HepG2 (cell line): ENCODE measurements around the gene TEDC2. TPM values are rescaled to one million over a fixed set of nuclear protein-coding genes. Genes with fewer than 3 reads are reported as not detected.

Experiments
- BORCS8-MEF2B ChIP-seq: sonication (generic); formaldehyde crosslinking; IDR thresholded peaks from 2 replicates; pipeline ENCODE4 v1.8.0; 2022; ENCODE audit warnings: mild to moderate bottlenecking, missing genetic modification reagents
- HMGXB3 ChIP-seq: sonication (generic); formaldehyde crosslinking; IDR thresholded peaks from 2 replicates; pipeline ENCODE4 v1.4.0; 2020; ENCODE audit warnings: missing genetic modification reagents, borderline replicate concordance
- IRF1 ChIP-seq: sonication (generic); formaldehyde crosslinking; IDR thresholded peaks from 2 replicates; pipeline ENCODE4 v1.4.0; 2020; ENCODE audit warnings: low read depth, mild to moderate bottlenecking, missing genetic modification reagents
- MAFF ChIP-seq: IDR thresholded peaks from 2 replicates; pipeline ENCODE4 v1.6.1; 2011; ENCODE audit warnings: low read depth, low read length, improper control_type of control experiment
- MXD4 ChIP-seq: IDR thresholded peaks from 2 replicates; pipeline ENCODE4 v1.6.1; 2016; ENCODE audit warnings: mild to moderate bottlenecking, missing biosample characterization, missing genetic modification reagents
- SRSF9 ChIP-seq: fragments of 200-400 bp; formaldehyde crosslinking; IDR thresholded peaks from 2 replicates; pipeline ENCODE4 v1.6.1; 2018; ENCODE audit warnings: borderline replicate concordance, mild to moderate bottlenecking, low read depth, low read length; ENCODE audit not compliant: insufficient read depth, poor library complexity, severe bottlenecking
- STAG1 ChIP-seq: sonication (generic); formaldehyde crosslinking; IDR thresholded peaks from 2 replicates; pipeline ENCODE4 v1.4.0; 2020; ENCODE audit warnings: missing genetic modification reagents
- YEATS4 ChIP-seq: sonication (generic); formaldehyde crosslinking; IDR thresholded peaks from 2 replicates; pipeline ENCODE4 v1.4.0; 2020; ENCODE audit warnings: missing genetic modification reagents, borderline replicate concordance
- ZFX ChIP-seq: sonication (generic); formaldehyde crosslinking; IDR thresholded peaks from 2 replicates; pipeline ENCODE4 v1.4.0; 2020; ENCODE audit warnings: mild to moderate bottlenecking, low read depth, missing genetic modification reagents, moderate library complexity
- ZHX2 ChIP-seq, 2 experiments: sonication (generic) in 1 of 2; formaldehyde crosslinking in 1 of 2; IDR thresholded peaks; 2 replicates each; pipeline versions ENCODE4 v1.6.1 to v1.9.0; 2014 to 2022; ENCODE audit warnings: antibody characterized with exemption in 1 of 2, borderline replicate concordance in 1 of 2, inconsistent platforms in 1 of 2, low read depth in 1 of 2, missing genetic modification reagents in 1 of 2
- ZNF33A ChIP-seq: sonication (generic); formaldehyde crosslinking; IDR thresholded peaks from 2 replicates; pipeline ENCODE4 v1.5.1; 2020; ENCODE audit warnings: missing genetic modification reagents, mild to moderate bottlenecking, moderate library complexity, borderline replicate concordance
- ZNF343 ChIP-seq: sonication (generic); formaldehyde crosslinking; IDR thresholded peaks from 2 replicates; pipeline ENCODE4 v1.4.0; 2020; ENCODE audit warnings: mild to moderate bottlenecking, missing genetic modification reagents
- ZNF598 ChIP-seq: sonication (generic); formaldehyde crosslinking; IDR thresholded peaks from 2 replicates; pipeline ENCODE4 v1.5.1; 2020; ENCODE audit warnings: mild to moderate bottlenecking, missing genetic modification reagents, borderline replicate concordance
- ZNF766 ChIP-seq: sonication (generic); formaldehyde crosslinking; IDR thresholded peaks from 2 replicates; pipeline ENCODE4 v1.5.0; 2020; ENCODE audit warnings: missing genetic modification reagents, borderline replicate concordance
- ZUFSP ChIP-seq: sonication (generic); formaldehyde crosslinking; IDR thresholded peaks from 2 replicates; pipeline ENCODE4 v1.9.0; 2021; ENCODE audit warnings: missing genetic modification reagents, mild to moderate bottlenecking, borderline replicate concordance
- polyA plus RNA-seq, 8 experiments: library from polyadenylated mRNA; depleted of rRNA in 3 of 8; stranded (reverse) in 7 of 8; unstranded in 1 of 8; fragments of >200 nt; fragmentation: Illumina TruSeq in 4 of 8; extraction: Trizol in 4 of 8; gene quantifications; 2 replicates each; pipeline versions ENCODE4 v1.2.1 to v1.2.3, GENCODE V29; 2011 to 2016; ENCODE audit warnings: low read depth in 4 of 8, missing spikeins in 1 of 8, mixed read lengths in 1 of 8; ENCODE audit not compliant: insufficient read depth in 1 of 8
- total RNA-seq, 5 experiments: library from RNA; depleted of rRNA; stranded (reverse); fragments of >200 nt; fragmentation: Illumina TruSeq; extraction: Trizol; gene quantifications; 2 replicates each; pipeline ENCODE4 v1.2.3, GENCODE V29; 2016; ENCODE audit warnings: low read depth in 1 of 5

Gene TEDC2
- total and polyA plus RNA-seq, 2 of the 13 experiments (the other 11 are each of a cell fraction or from before 2014, with no cell fraction given): 6.2 to 24.4 TPM

GRCh38 chr16:2512735-2513404, 53.0 kb downstream of the TEDC2 start (continued):
- TF ChIP-seq HMGXB3 (CRISPR knock-in tag) (0 out of 2 replicates have a peak, but pooled peaks have one; percentile 10), ZNF343 (CRISPR knock-in tag) (no peak), STAG1 (peak; percentile 41), ZFX (CRISPR knock-in tag) (no peak), SRSF9 (no peak), ZNF766 (CRISPR knock-in tag) (no peak), IRF1 (0 out of 2 replicates have a peak, but pooled peaks have one; percentile 47), ZNF598 (CRISPR knock-in tag) (no peak), ZNF33A (CRISPR knock-in tag) (no peak), MAFF (no peak), ZUFSP (CRISPR knock-in tag) (no peak), MXD4 (CRISPR knock-in tag) (no peak), YEATS4 (CRISPR knock-in tag) (no peak; the same call in 1 of the 2 replicates), BORCS8-MEF2B (CRISPR knock-in tag) (peak; percentile 0; the same call in 1 of the 2 replicates), ZHX2 (IDR thresholded peaks at IDR 0.05; ENCODE audit: low read depth) (no peak), ZHX2 (CRISPR knock-in tag; IDR thresholded peaks at IDR 0.05; ENCODE audit: borderline replicate concordance) (no peak)
